Heart right ventricle (tissue), 16 donors: Measurements from ENCODE around the gene RPS6KA1. TPM values are rescaled to one million over a fixed set of nuclear protein-coding genes. Genes with fewer than 3 reads are reported as not detected.

Experiments
- ATAC-seq, 8 donors: fragments of 200-7000 bp; cut with Tn5 transposase; one replicate each; pipeline ENCODE4 v1.9.1; 2020; ENCODE audit warnings: mild to moderate bottlenecking in 8 of 8, moderate library complexity in 8 of 8, moderate number of reproducible peaks in 1 of 8
- DNase-seq, 2 donors: peaks; one replicate each; pipeline ENCODE4 v3.0.0-alpha.2; 2020
- H3K27ac ChIP-seq, 10 donors: fragments of 200-600 bp; sonication (generic) in 2 of 10; one replicate each; pipeline versions ENCODE4 v1.5.0 to v1.8.0; 2020 to 2022; ENCODE audit warnings: mild to moderate bottlenecking in 3 of 10
- H3K27me3 ChIP-seq, 7 donors: fragments of 200-600 bp; one replicate each; pipeline ENCODE4 v1.8.0; 2021 to 2022; ENCODE audit warnings: mild to moderate bottlenecking in 2 of 7
- H3K36me3 ChIP-seq, 9 donors: fragments of 200-600 bp; sonication (generic) in 1 of 9; one replicate each; pipeline versions ENCODE4 v1.5.0 to v1.8.0; 2020 to 2022; ENCODE audit warnings: mild to moderate bottlenecking in 2 of 9
- H3K4me1 ChIP-seq, 9 donors: fragments of 200-600 bp; sonication (generic) in 1 of 9; one replicate each; pipeline versions ENCODE4 v1.5.0 to v1.8.0; 2020 to 2022; ENCODE audit warnings: mild to moderate bottlenecking in 4 of 9
- H3K4me3 ChIP-seq, 10 donors: fragments of 200-600 bp; sonication (generic) in 2 of 10; one replicate each; pipeline versions ENCODE4 v1.5.0 to v1.8.0; 2020 to 2022; ENCODE audit warnings: mild to moderate bottlenecking in 7 of 10, moderate library complexity in 2 of 10
- H3K9me3 ChIP-seq, 11 donors: fragments of 200-600 bp in 10 of 11; sonication (generic) in 2 of 11; one replicate each; pipeline versions ENCODE4 v1.5.0 to v1.8.0; 2013 to 2022; ENCODE audit warnings: mild to moderate bottlenecking in 2 of 11, control low read depth in 1 of 11, moderate library complexity in 1 of 11
- WGBS, 2 donors: extraction: QIAGEN DNeasy Blood & Tissue Kit; methylation state at CpG; one replicate each; pipeline ENCODE4 v1.1.7; 2013; ENCODE audit warnings: inconsistent platforms in 1 of 2; 5-methylcytosine and 5-hydroxymethylcytosine counted together
- intact Hi-C, 10 donors: fragments of 100-400 bp; cut with DNase I; formaldehyde crosslinking; loops; one replicate each; pipeline versions ENCODE4 v1.11.1 to v1.14.2; 2022
- polyA plus RNA-seq, 2 donors: library from polyadenylated mRNA; stranded (reverse); fragments of 200-250 nt; gene quantifications; one replicate each; pipeline ENCODE4 v1.2.3, GENCODE V29; 2013
- total RNA-seq, 10 donors: library from RNA; stranded (reverse); fragmentation: NEBNext Ultra II Directional in 3 of 10; extraction: Animal tissue kit (Norgen Biotek cat#: 25700) in 3 of 10; gene quantifications; one replicate each; pipeline versions ENCODE4 v1.2.1 to v1.2.4, GENCODE V29; 2021 to 2023
- TF ChIP-seq, protein P1 (sequence below), 9 donors: fragments of 200-600 bp; sonication (generic) in 2 of 9; IDR thresholded peaks; one replicate each; pipeline versions ENCODE4 v1.5.0 to v1.8.0; 2021 to 2022; ENCODE audit warnings: antibody characterized with exemption in 9 of 9, mild to moderate bottlenecking in 5 of 9, moderate library complexity in 1 of 9
- donor health status: Arrhythmogenic right ventricular cardiomyopathy.
- donor health status: ischemic (EF 13 %, LVEDD 7.1; RV severe dilation, severe dysfunction).
- donor health status: healthy with polysubstance abuse.
- donor health status: DM: no; HTN: yes; CAD: no.
- donor health status: DM: no; HTN: no; CAD: no.
- donor health status: ischemic (EF 25% LVEDD 6.9; RV normal size, moderate dysfunction).
- donor health status: ischemic (EF 25% LVEDD 5.7; RV mildly dilated, moderate dysfunction).
- donor health status: healthy.
- donor health status: DM: yes; HTN: yes; CAD: no.
- donor health status: Ischemic cardiomyopathy.
- donor health status: ischemic (EF 35%, LVEDD 5.7; RV mildly dilated, moderate dysfunction).
- donor health status: nonischemic (EF 11% LVEDD 7.7; RV severe dilation, severe dysfunction).
- donor health status: DM: yes; HTN: yes; CAD: no.
- donor health status: PGD.
- donor health status: ischemic (EF 29% LVEDD 5.4; RV normal size, mild dysfunction).
- donor health status: nonischemic (EF 23%, LVEDD 6.1; RV moderate dilation, normal function).

The RPS6KA1 gene
- total and polyA plus RNA-seq, 12 donors, result 1.4 to 12.2 (median 2.8) TPM

DNA sequence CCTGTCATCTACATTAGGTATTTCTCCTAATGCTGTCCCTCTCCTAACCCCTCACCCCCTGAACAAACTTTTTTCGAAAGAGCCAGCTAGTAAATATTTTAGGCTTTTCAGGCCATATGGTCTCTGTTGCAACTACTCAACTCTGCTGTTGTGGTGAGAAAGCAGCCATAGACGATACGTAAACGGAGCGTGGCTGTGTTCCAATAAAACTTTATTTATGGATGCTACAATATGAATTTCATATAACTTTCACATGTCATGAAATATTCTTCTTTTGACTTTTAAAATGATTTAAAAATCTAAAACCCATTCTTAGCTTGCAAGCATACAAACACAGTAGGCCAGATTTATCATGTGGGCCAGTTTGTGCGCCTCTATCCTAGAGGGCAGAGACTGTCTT lies 11.2 kb upstream of the RPS6KA1 start:
- TF ChIP-seq, protein P1, sequence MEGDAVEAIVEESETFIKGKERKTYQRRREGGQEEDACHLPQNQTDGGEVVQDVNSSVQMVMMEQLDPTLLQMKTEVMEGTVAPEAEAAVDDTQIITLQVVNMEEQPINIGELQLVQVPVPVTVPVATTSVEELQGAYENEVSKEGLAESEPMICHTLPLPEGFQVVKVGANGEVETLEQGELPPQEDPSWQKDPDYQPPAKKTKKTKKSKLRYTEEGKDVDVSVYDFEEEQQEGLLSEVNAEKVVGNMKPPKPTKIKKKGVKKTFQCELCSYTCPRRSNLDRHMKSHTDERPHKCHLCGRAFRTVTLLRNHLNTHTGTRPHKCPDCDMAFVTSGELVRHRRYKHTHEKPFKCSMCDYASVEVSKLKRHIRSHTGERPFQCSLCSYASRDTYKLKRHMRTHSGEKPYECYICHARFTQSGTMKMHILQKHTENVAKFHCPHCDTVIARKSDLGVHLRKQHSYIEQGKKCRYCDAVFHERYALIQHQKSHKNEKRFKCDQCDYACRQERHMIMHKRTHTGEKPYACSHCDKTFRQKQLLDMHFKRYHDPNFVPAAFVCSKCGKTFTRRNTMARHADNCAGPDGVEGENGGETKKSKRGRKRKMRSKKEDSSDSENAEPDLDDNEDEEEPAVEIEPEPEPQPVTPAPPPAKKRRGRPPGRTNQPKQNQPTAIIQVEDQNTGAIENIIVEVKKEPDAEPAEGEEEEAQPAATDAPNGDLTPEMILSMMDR (IDR thresholded peaks at IDR 0.05), result no peak
- Histone ChIP-seq H3K27me3 (peaks cover 0 to 18% (median 5%) of the 10 kb centered on the region in 7 donors), H3K27ac (no peak overlapping the region), H3K4me3 (no peak overlapping the region), H3K9me3 (no peaks in the 10 kb centered on the region), H3K4me1 (no peaks in the 10 kb centered on the region), H3K36me3 (no peaks in the 10 kb centered on the region)
- intact Hi-C loops, result no loop called here
- 87 to 88% methylated on average over 6 of the region's 6 CpGs for WGBS, 2 donors
- no peak for DNase-seq
- no peak for ATAC-seq

DNA sequence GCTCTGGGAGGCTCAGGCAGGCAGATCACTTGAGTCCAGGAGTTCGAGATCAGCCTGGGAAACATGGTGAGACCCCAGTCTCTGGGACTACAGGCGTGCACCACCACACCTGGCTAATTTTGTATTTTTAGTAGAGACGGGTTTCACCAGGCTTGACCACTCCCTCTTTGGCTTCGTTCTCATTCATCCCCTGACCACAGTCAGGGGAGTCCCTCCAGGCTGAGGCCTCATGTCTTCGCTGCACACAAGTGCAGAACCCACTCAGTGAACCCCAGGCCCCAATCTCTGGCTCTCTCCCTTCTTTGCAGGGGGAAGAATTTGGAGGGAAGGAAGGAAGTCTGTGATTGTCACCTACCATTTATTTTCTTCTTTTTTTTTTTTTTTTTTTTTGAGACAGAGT lies 9.2 kb upstream of the RPS6KA1 start:
- H3K36me3 ChIP-seq, result no peaks in the 10 kb centered on the region
- no peaks in the 10 kb centered on the region for H3K9me3 ChIP-seq
- intact Hi-C loops, result no loop called here
- TF ChIP-seq, protein P1 (IDR thresholded peaks at IDR 0.05), result no peak
- H3K4me1 ChIP-seq, result no peaks in the 10 kb centered on the region
- peak overlapping the region in 1 of 10 donors; percentile 20 for H3K27ac ChIP-seq
- no peak overlapping the region for H3K4me3 ChIP-seq
- DNase-seq (no peak), ATAC-seq (no peak)
- 80 to 84% methylated on average over 5 of the region's 5 CpGs for WGBS, 2 donors
- peaks cover 0 to 31% (median 16%) of the 10 kb centered on the region in 7 donors for H3K27me3 ChIP-seq

DNA sequence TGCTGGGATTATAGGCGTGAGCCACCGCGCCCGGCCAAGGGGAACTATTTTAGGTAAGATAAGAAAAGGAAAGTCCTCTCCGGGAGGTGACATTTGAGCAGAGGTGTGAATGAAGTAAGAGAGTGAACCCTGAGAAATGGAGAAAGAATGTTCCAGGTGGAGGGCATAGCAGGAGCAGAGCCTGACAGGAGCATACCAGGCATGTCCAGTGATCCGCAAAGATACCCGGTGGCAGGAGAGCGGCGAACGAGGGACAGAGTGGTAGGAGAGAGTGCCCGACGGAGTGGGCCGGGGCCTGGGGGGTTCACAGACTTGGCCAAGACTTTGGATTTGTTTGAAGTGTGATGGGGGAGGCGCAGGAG lies 7.9 kb upstream of the RPS6KA1 start:
- TF ChIP-seq, protein P1 (IDR thresholded peaks at IDR 0.05), result no peak
- no peak overlapping the region for H3K27ac ChIP-seq
- H3K9me3 ChIP-seq, result no peaks in the 10 kb centered on the region
- WGBS, 2 donors, result 28 to 54% methylated on average over 14 of the region's 14 CpGs
- intact Hi-C loops, result no loop called here
- ATAC-seq, result no peak
- no peaks in the 10 kb centered on the region for H3K36me3 ChIP-seq
- no peak overlapping the region for H3K4me3 ChIP-seq
- H3K4me1 ChIP-seq, result no peaks in the 10 kb centered on the region
- peaks cover 0 to 31% (median 16%) of the 10 kb centered on the region in 7 donors for H3K27me3 ChIP-seq
- DNase-seq, result no peak

DNA sequence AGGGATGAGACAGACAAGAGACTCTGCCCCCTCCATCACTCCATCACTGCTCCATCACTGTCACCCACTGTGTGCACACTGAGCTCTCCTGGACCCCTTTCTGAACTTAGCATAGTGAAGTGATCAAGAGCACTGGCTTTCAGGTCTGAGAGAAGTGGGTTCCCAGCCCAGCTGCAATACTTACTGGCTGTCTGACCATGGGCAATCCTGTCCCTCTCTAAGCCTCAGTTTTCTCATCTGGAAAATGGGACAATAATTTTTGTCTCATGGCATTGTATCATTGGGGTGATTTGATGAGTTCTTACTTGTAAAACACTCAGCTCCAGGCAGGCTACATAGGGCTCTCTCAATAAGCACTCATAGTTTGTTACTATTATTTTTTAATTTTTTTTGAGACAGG lies 7.5 kb upstream of the RPS6KA1 start:
- TF ChIP-seq, protein P1 (IDR thresholded peaks at IDR 0.05), result no peak

More for the DNA sequence above, 7.5 kb upstream of the RPS6KA1 start:
- H3K36me3 ChIP-seq, result no peaks in the 10 kb centered on the region
- no peak overlapping the region for H3K27ac ChIP-seq
- peaks cover 0 to 31% (median 16%) of the 10 kb centered on the region in 7 donors for H3K27me3 ChIP-seq
- no peak for ATAC-seq
- no peak overlapping the region for H3K4me3 ChIP-seq
- no peaks in the 10 kb centered on the region for H3K4me1 ChIP-seq
- no peaks in the 10 kb centered on the region for H3K9me3 ChIP-seq
- no peak for DNase-seq
- intact Hi-C loops, result no loop called here
